OCI-LY3 (cell line): Measurements from ENCODE around the gene RAB6A.

Experiments
- CTCF ChIP-seq: fragments of 200-600, 300-600 bp; sonication (generic); IDR thresholded peaks from 2 replicates; pipeline ENCODE4 v1.5.1; 2014; ENCODE audit warnings: antibody characterized with exemption, low read length, low read depth
- EZH2phosphoT487 ChIP-seq: fragments of 200-600 bp; shearing (Covaris generic); IDR thresholded peaks from 2 replicates; pipeline ENCODE4 v1.6.1; 2018; ENCODE audit warnings: antibody characterized with exemption, mixed run types, low read depth

- no peak for TF ChIP-seq CTCF
- TF ChIP-seq EZH2phosphoT487, result no peak
Measured at GRCh38 chr11:73640592-73640991, 120.3 kb downstream of the RAB6A start.
